Measurements from ENCODE around the gene SH3PXD2B. TPM values are rescaled to one million over a fixed set of nuclear protein-coding genes. Genes with fewer than 3 reads are reported as not detected.
"Not testable (repeated sequence)": the region's sequence is repeated elsewhere in the genome, so short reads cannot be mapped to it uniquely, and the experiment has no call there.

SH3PXD2B gene
- total RNA-seq, 4 donors from 2014 or later = 13.7 to 27.1 (median 21.1) TPM

DNA sequence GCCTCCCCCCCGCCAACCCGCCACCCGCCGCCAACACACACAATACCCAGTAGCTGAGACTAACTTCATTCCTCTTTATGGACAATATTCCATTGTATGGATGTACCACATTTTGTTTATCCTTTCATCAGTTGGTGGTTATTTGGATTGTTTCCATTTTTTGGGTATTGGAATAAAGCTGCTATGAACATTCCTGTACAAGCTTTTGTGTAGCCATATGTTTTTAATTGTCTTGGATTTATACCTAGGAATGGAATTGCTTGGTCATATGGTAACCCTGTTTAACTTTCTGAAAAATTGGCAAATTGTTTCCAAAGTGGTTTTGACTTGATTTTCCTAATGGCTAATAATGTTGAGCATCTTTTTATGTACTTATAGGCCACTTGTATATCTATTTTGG is 165.9 kb downstream of the SH3PXD2B start:
- intact Hi-C loops (cut with DNase I) = no loop called here
- no peak overlapping the region for H3K27ac ChIP-seq
- no peaks in the 10 kb centered on the region for H3K36me3 ChIP-seq
- H3K4me3 ChIP-seq (replicated peaks in 1 of 3) = no peak overlapping the region
- WGBS, 2 donors = 95 to 99% methylated on average over 4 of the region's 4 CpGs
- H3K9me3 ChIP-seq = no peaks in the 10 kb centered on the region
- TF ChIP-seq, protein P1, sequence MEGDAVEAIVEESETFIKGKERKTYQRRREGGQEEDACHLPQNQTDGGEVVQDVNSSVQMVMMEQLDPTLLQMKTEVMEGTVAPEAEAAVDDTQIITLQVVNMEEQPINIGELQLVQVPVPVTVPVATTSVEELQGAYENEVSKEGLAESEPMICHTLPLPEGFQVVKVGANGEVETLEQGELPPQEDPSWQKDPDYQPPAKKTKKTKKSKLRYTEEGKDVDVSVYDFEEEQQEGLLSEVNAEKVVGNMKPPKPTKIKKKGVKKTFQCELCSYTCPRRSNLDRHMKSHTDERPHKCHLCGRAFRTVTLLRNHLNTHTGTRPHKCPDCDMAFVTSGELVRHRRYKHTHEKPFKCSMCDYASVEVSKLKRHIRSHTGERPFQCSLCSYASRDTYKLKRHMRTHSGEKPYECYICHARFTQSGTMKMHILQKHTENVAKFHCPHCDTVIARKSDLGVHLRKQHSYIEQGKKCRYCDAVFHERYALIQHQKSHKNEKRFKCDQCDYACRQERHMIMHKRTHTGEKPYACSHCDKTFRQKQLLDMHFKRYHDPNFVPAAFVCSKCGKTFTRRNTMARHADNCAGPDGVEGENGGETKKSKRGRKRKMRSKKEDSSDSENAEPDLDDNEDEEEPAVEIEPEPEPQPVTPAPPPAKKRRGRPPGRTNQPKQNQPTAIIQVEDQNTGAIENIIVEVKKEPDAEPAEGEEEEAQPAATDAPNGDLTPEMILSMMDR (IDR thresholded peaks at IDR 0.05) = no peak
- peaks cover 0 to 5% of the 10 kb centered on the region in 2 donors for H3K4me1 ChIP-seq
- H3K27me3 ChIP-seq = no peaks in the 10 kb centered on the region
- no peak for DNase-seq

DNA sequence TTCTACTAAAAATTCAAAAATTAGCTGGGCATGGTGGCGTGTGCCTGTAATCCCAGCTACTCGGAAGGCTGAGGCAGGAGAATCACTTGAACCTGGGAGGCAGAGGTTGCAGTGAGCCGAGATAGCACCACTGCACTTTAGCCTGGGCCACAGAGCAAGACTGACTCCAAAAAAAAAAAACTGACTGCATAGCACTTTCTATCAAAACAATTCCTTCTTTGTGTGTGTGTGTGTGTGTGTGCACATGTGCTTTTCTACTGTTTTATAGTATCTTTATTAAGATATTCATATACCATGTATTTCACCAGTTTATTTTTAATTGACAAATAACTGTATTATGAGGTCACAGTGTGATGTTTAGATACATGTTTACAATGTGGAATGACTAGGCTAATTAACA is 167.2 kb downstream of the SH3PXD2B start:
- H3K36me3 ChIP-seq; H3K4me3 ChIP-seq (replicated peaks in 1 of 3); H3K4me1 ChIP-seq; DNase-seq; H3K27ac ChIP-seq; intact Hi-C loops (cut with DNase I); H3K9me3 ChIP-seq; H3K27me3 ChIP-seq: not testable (repeated sequence)
- WGBS, 2 donors = 88 to 96% methylated on average over 3 of the region's 3 CpGs

DNA sequence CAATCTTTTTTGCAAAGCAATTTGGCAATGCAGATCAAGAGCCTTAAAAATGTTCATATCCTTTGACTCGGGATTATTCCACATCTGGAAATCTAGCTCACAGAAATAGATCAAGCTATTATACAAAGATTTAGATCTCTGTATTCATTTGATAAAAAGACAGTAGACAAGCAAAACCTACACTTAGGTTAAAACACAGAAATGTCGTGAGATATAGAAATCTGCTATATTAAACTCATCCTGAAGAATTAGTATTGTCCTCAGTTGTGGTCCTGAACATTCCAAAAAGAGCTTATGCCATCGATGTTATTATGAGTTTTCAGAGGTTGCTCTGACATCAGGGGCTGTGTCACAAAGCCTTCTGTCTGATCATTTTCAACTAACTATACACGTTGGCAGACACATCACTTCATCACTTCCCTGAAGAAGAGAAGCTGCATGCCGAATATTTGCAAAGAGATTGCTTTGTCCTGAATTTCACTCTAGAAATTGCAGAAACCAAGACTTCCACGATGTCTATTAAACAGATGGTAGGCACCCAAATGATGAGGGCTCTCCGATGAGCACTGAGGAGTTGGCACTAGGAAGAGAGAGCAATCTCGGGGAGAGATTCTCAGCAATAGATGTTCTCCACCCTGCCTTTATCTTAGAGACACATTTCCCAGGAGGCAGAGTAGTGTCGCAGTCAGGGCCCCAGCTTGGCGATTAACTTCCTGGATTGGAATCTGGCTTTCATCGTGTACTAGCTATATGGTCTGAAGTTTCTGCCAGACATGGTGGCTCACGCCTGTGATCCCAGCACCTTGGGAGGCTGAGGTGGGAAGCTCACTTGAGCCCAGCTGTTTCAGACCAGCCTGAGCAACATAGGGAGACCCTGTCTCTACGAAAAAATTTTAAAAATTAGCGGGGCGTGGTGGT is 168.8 kb downstream of the SH3PXD2B start:
- no peaks in the 10 kb centered on the region for H3K27me3 ChIP-seq
- peaks cover 15 to 21% of the 10 kb centered on the region in 2 donors for H3K4me1 ChIP-seq
- intact Hi-C loops (cut with DNase I) = no loop called here
- no peak for TF ChIP-seq POLR2A (IDR thresholded peaks at IDR 0.05)
- H3K27ac ChIP-seq = no peak overlapping the region
- WGBS, 2 donors = 72 to 78% methylated on average over 14 to 15 of the region's 15 CpGs
- H3K9me3 ChIP-seq = no peaks in the 10 kb centered on the region
- DNase-seq = no peak
- no peaks in the 10 kb centered on the region for H3K36me3 ChIP-seq
- no peak overlapping the region for H3K4me3 ChIP-seq (replicated peaks in 1 of 3)

DNA sequence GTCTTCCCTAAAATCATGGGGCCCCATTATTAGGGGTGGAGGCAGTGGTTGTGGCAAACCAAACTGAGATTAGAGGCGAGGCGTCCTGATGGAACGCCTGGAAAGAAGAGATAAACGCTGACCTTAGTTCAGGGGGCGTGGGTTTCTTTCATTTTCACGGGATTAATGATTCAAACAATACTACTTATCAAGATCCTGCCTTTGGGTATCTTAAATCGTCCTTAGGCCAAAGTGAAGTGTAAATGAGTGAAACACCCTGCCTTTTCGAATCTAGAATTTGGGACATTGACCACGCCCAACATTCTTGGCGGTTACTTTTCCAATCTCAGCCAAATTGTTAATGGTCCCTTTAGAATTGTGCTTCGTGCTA is 169.7 kb downstream of the SH3PXD2B start:
- Histone ChIP-seq H3K36me3 (no peaks in the 10 kb centered on the region), H3K4me3 (replicated peaks in 1 of 3) (peak overlapping the region; percentile 34 to 89 (median 54)), H3K9me3 (no peaks in the 10 kb centered on the region), H3K27ac (peak overlapping the region; percentile 20 to 92 (median 87)), H3K4me1 (peaks cover 15 to 21% of the 10 kb centered on the region in 2 donors), H3K27me3 (no peaks in the 10 kb centered on the region)
- intact Hi-C loops (cut with DNase I) = loop anchor here (5.0 kb wide), 1 partner anchor 97 kb away; the partner anchor contains the start of gene STK10
- no peak for DNase-seq
- no peak for TF ChIP-seq POLR2A (IDR thresholded peaks at IDR 0.05)
- TF ChIP-seq, protein P1 (IDR thresholded peaks at IDR 0.05) = no peak
- 5 to 7% methylated on average over 11 of the region's 11 CpGs for WGBS, 2 donors

DNA sequence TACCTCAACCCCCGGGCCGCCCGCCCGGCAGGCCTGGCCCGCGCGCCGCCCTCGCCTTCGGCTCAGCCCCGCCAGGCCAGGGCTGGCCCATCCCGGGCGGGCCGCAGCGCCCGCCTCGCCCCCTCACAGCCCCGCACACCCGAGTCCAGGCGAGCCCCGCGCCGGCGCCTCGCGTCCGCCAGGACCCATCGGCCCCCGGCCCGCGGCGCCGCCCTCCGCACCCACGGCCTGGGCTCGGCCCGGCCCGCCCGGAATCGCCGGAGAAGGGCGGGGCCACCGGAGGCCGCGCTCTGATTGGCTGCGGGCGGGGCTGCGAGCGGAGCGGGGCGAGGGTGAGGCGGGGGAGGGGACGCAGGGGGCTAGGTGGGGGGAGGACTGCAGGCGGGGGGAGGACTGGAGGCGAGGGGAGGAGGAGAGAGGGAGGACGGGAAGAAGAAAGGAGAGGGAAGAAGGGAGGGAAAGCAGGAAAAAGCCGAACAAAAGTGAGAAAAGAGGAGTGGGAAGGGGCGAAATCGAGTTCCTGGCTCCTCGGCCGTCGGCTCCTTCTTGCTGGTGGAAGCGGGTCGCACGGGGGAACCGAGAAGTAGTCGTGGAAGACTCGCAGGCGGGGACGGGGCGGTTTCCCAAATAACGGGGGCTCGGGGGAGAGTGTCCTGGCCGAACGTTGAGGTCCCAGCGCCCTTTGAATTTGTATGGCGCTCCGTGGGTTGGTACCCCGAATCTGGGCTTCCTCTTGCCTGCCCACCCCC is 170.3 kb downstream of the SH3PXD2B start:
- no peaks in the 10 kb centered on the region for H3K27me3 ChIP-seq
- intact Hi-C loops (cut with DNase I) = loop anchor here (5.0 kb wide), 1 partner anchor 97 kb away; the partner anchor contains the start of gene STK10
- peak; percentile 82 to 83 for DNase-seq
- peaks cover 15 to 21% of the 10 kb centered on the region in 2 donors for H3K4me1 ChIP-seq
- peak; percentile 13 to 87 for TF ChIP-seq POLR2A (IDR thresholded peaks at IDR 0.05)
- TF ChIP-seq, protein P1 (IDR thresholded peaks at IDR 0.05) = no peak
- no peaks in the 10 kb centered on the region for H3K36me3 ChIP-seq
- peak overlapping the region; percentile 20 to 92 (median 87) for H3K27ac ChIP-seq
- peak overlapping the region; percentile 34 to 89 (median 54) for H3K4me3 ChIP-seq (replicated peaks in 1 of 3)
- 1% methylated on average over 37 to 38 of the region's 79 CpGs for WGBS, 2 donors
- H3K9me3 ChIP-seq = no peaks in the 10 kb centered on the region

All from thyroid gland (tissue), 4 donors.